ENCODE data around the gene PTPRM.

PTPRM gene

GRCh38 chr18:8333961-8334360 lies 766.8 kb downstream of the PTPRM start:
- no peaks in the 10 kb centered on the region for H3K9me3 ChIP-seq (ENCODE audit: control insufficient read depth, insufficient read depth, low read length)
- H3K9me2 ChIP-seq (replicated peaks; ENCODE audit: control insufficient read depth, low read length) = no peaks in the 10 kb centered on the region
- H3K4me2 ChIP-seq (ENCODE audit: low read length) = no peak overlapping the region
- no peak for TF ChIP-seq CTCF (IDR thresholded peaks at IDR 0.05; ENCODE audit: low read depth, low read length, poor library complexity, severe bottlenecking)
- TF ChIP-seq EZH2phosphoT487 (IDR thresholded peaks at IDR 0.05; ENCODE audit: borderline replicate concordance, low read length) = no peak
- H3K27me3 ChIP-seq (ENCODE audit: control insufficient read depth, low read length) = no peaks in the 10 kb centered on the region
- no peaks in the 10 kb centered on the region for H3K79me2 ChIP-seq (ENCODE audit: control insufficient read depth, low read length)
- no peaks in the 10 kb centered on the region for H3K4me1 ChIP-seq (ENCODE audit: control insufficient read depth, low read length)
- H3K4me3 ChIP-seq (ENCODE audit: low read length) = no peak overlapping the region
- no peaks in the 10 kb centered on the region for H4K20me1 ChIP-seq (ENCODE audit: control insufficient read depth, insufficient read depth, low read depth, low read length)
- no peak overlapping the region for H3K27ac ChIP-seq (ENCODE audit: low read depth, low read length)
- no peaks in the 10 kb centered on the region for H3F3A ChIP-seq (ENCODE audit: control insufficient read depth, insufficient read depth)
- H3K36me3 ChIP-seq (ENCODE audit: control insufficient read depth, low read length) = no peaks in the 10 kb centered on the region

- no peaks in the 10 kb centered on the region for H3K36me3 ChIP-seq (ENCODE audit: control insufficient read depth, low read length)
- TF ChIP-seq EZH2phosphoT487 (IDR thresholded peaks at IDR 0.05; ENCODE audit: borderline replicate concordance, low read length) = no peak
- TF ChIP-seq CTCF (IDR thresholded peaks at IDR 0.05; ENCODE audit: low read depth, low read length, poor library complexity, severe bottlenecking) = no peak
- H3K79me2 ChIP-seq (ENCODE audit: control insufficient read depth, low read length) = no peaks in the 10 kb centered on the region
- H3K4me1 ChIP-seq (ENCODE audit: control insufficient read depth, low read length) = no peaks in the 10 kb centered on the region
- H3K27me3 ChIP-seq (ENCODE audit: control insufficient read depth, low read length) = no peaks in the 10 kb centered on the region
- H3K4me3 ChIP-seq (ENCODE audit: low read length) = no peak overlapping the region
- no peaks in the 10 kb centered on the region for H3K9me3 ChIP-seq (ENCODE audit: control insufficient read depth, insufficient read depth, low read length)
- no peak overlapping the region for H3K4me2 ChIP-seq (ENCODE audit: low read length)
- no peak overlapping the region for H3K27ac ChIP-seq (ENCODE audit: low read depth, low read length)
- H3K9me2 ChIP-seq (replicated peaks; ENCODE audit: control insufficient read depth, low read length) = no peaks in the 10 kb centered on the region
- no peaks in the 10 kb centered on the region for H4K20me1 ChIP-seq (ENCODE audit: control insufficient read depth, insufficient read depth, low read depth, low read length)
- no peaks in the 10 kb centered on the region for H3F3A ChIP-seq (ENCODE audit: control insufficient read depth, insufficient read depth)
Observed at GRCh38 chr18:8337211-8337610, 770.1 kb downstream of the PTPRM start.

GRCh38 chr18:8339210-8339609 lies 772.1 kb downstream of the PTPRM start:
- Histone ChIP-seq H3K27ac (ENCODE audit: low read depth, low read length) (no peak overlapping the region), H3K4me1 (ENCODE audit: control insufficient read depth, low read length) (no peaks in the 10 kb centered on the region)
- TF ChIP-seq CTCF (IDR thresholded peaks at IDR 0.05; ENCODE audit: low read depth, low read length, poor library complexity, severe bottlenecking) = no peak
- TF ChIP-seq EZH2phosphoT487 (IDR thresholded peaks at IDR 0.05; ENCODE audit: borderline replicate concordance, low read length) = no peak

GRCh38 chr18:8339952-8340351 lies 772.8 kb downstream of the PTPRM start:
- no peaks in the 10 kb centered on the region for H3K9me2 ChIP-seq (replicated peaks; ENCODE audit: control insufficient read depth, low read length)
- H3K27ac ChIP-seq (ENCODE audit: low read depth, low read length) = no peak overlapping the region
- H3F3A ChIP-seq (ENCODE audit: control insufficient read depth, insufficient read depth) = no peaks in the 10 kb centered on the region
- H3K4me3 ChIP-seq (ENCODE audit: low read length) = no peak overlapping the region
- no peaks in the 10 kb centered on the region for H3K36me3 ChIP-seq (ENCODE audit: control insufficient read depth, low read length)
- H3K9me3 ChIP-seq (ENCODE audit: control insufficient read depth, insufficient read depth, low read length) = no peaks in the 10 kb centered on the region
- no peaks in the 10 kb centered on the region for H4K20me1 ChIP-seq (ENCODE audit: control insufficient read depth, insufficient read depth, low read depth, low read length)
- H3K79me2 ChIP-seq (ENCODE audit: control insufficient read depth, low read length) = no peaks in the 10 kb centered on the region
- no peaks in the 10 kb centered on the region for H3K4me1 ChIP-seq (ENCODE audit: control insufficient read depth, low read length)
- H3K27me3 ChIP-seq (ENCODE audit: control insufficient read depth, low read length) = no peaks in the 10 kb centered on the region
- H3K4me2 ChIP-seq (ENCODE audit: low read length) = no peak overlapping the region
- TF ChIP-seq CTCF (IDR thresholded peaks at IDR 0.05; ENCODE audit: low read depth, low read length, poor library complexity, severe bottlenecking) (no peak), EZH2phosphoT487 (IDR thresholded peaks at IDR 0.05; ENCODE audit: borderline replicate concordance, low read length) (no peak)

More at GRCh38 chr18:8339210-8339609, 772.1 kb downstream of the PTPRM start:
- Histone ChIP-seq H3K4me2 (ENCODE audit: low read length) (no peak overlapping the region), H3K36me3 (ENCODE audit: control insufficient read depth, low read length) (no peaks in the 10 kb centered on the region), H3K79me2 (ENCODE audit: control insufficient read depth, low read length) (no peaks in the 10 kb centered on the region), H3K27me3 (ENCODE audit: control insufficient read depth, low read length) (no peaks in the 10 kb centered on the region), H3F3A (ENCODE audit: control insufficient read depth, insufficient read depth) (no peaks in the 10 kb centered on the region), H4K20me1 (ENCODE audit: control insufficient read depth, insufficient read depth, low read depth, low read length) (no peaks in the 10 kb centered on the region), H3K9me3 (ENCODE audit: control insufficient read depth, insufficient read depth, low read length) (no peaks in the 10 kb centered on the region), H3K4me3 (ENCODE audit: low read length) (no peak overlapping the region), H3K9me2 (replicated peaks; ENCODE audit: control insufficient read depth, low read length) (no peaks in the 10 kb centered on the region)
